HTERT RPE-1 (cell line): ENCODE data around the gene REEP2.
"Not testable (repeated sequence)": the region's sequence is repeated elsewhere in the genome, so short reads cannot be mapped to it uniquely, and the experiment has no call there.

Experiments used
- in situ Hi-C: fragments of 300-500 bp; cut with MboI; formaldehyde crosslinking; loops from 4 replicates; pipeline ENCODE4 v1.14.3; 2020; ENCODE audit warnings: low sequenced_read_pairs

REEP2 gene

DNA sequence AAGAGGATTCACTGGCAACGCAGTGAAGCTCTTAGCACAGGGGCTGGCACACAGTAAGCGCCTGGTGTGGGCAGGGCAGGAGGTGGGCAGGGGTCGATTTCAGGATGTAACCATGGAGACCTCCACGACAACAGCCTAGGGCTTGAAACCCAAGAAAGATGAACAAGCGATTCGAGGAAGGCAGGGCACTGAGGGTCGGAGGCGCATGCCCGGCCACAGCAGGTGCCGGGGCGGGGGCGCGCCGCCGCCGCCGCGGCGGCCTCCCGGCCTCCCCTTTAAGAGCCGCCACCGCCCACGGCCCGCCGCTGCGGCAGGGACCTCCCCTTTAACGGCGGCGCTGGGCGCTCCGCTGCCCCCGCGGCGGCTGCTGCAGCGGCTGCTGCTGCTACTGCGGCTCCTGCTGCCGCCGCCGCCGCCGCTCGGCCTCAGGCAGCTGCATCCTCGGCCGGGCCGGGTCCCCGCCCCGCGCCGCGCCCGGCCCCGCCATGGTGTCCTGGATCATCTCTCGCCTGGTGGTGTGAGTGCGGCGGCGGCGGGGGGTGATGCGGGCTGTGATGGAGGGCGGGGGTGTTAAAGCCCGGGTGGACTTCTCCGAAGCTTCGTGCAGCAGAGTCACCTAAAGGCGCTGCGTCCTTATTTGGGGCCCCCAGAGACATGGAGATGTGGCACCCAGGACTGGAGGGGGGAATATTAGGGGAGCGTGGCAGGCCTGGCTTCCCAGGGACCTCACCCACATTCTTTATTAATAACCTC is at the start of gene REEP2:
TSS of gene REEP2 (plus strand) at position 334 of the 753 bp plus-strand sequence. CDS start at position 486, 152 bp downstream.
- in situ Hi-C loops, result no loop called here

DNA sequence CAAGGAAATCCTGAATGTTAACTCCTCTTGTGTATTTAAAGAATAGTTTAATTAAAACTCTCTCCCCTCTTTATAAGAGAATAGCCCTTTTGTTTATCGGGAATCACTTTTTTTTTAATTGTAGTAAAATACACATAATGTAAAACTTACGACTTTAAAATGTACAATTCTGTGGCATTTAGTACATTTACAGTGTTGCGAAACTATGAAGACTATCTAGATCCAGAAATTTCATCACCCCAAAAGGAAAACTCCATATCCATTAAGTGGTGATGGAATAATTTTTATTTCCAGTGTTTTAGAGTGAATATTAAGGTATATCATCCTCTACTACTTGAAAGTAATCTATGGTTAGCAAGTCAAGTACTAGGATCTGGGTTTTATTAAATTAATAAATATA is 49.5 kb upstream of the REEP2 start:
- in situ Hi-C loops, result no loop called here

DNA sequence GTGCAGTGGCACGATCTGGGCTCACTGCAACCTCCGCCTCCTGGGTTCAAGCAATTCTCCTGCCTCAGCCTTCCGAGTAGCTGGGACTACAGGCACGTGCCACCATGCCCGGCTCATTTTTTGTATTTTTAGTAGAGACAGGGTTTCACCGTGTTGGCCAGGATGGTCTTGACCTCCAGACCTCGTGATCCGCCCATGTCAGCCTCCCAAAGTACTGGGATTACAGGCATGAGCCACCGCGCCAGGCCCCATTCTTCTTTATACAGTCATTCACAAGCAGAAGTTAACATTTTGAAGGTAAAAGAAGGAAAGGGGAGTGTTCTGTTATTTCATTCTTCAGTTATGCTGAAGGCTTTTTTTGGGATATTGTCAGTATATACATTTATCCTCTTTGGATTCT is 48.9 kb upstream of the REEP2 start:
- in situ Hi-C loops, result not testable (repeated sequence)

DNA sequence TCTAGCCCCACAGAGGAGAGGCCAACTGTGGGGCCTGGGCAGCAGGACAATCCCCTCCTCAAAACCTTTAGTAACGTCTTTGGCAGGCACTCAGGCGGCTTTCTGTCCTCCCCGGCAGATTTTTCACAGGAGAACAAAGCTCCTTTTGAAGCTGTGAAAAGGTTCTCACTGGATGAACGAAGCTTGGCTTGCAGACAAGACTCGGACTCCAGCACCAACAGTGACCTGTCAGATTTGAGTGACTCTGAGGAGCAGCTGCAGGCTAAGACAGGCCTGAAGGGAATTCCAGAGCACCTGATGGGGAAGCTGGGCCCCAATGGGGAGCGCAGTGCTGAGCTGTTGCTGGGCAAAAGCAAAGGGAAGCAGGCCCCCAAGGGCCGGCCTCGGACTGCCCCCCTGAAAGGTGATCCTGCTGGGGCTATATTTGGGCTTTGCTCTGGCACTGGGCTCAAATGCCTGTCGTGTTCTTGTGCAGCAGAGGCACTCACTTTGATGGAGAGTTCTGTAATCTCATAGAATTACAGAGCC is 46.9 kb upstream of the REEP2 start:
- in situ Hi-C loops, result no loop called here

DNA sequence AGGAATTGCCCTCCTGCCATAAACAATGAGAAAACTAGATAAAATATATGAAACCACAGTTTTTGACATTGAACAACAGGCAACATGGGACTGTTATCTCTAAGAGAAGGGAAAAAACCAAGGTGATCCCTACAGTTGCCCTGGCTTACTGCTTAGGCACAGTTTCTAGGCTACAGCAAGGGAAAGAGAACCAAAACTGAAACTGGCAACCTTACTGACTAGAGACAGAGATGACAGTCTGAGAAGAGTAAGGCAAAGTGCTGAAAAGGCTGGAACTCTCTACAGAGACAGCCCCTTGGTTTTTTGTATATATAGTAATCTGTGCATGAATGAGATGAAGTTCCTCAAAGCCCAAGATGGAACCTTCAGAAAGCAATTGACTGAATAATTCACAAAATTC is 36.2 kb upstream of the REEP2 start:
- in situ Hi-C loops, result no loop called here

GRCh38 chr5:138408023-138408422 is 30.8 kb upstream of the REEP2 start:
- in situ Hi-C loops, result no loop called here

- in situ Hi-C loops, result not testable (repeated sequence)
Observed at GRCh38 chr5:138410996-138411640, 27.7 kb upstream of the REEP2 start.

DNA sequence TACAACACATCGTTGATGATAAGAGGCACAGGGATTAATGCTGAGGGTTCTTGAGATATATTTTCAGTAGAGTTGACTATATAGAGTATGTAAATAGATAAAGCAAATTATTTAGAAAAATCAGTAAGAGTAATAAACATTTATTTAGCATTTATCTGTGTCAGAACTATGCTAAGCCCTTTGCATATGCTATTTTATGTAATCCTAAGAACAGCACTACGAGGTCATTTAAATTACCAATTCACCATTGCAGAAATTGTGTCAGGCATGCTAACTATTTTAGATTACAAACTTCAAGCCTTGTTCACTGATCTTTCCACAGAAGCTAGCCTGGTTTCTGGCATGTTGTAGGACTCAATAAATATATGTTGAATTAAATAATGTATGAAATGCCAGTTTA is 20.4 kb upstream of the REEP2 start:
- in situ Hi-C loops, result no loop called here

DNA sequence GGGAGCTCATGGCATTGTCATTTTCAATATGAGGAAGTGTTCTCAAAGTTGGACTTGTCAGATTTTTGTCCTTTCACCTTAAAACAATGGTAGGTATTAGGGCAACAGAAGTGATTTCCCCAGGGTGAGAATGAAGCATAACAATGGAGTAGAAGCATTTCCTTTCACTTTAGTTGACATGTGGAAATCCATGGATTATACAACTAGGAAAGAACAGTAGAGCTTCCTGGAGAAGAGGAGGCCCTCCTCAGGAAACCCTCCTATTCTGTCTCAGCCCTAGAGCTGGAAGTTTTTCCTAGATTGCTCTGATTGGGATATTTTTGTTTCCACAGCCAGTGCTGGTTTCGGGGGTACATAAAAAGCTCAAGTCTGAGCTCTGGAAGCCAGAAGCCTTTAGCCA is 13.8 kb upstream of the REEP2 start:
- in situ Hi-C loops, result no loop called here

DNA sequence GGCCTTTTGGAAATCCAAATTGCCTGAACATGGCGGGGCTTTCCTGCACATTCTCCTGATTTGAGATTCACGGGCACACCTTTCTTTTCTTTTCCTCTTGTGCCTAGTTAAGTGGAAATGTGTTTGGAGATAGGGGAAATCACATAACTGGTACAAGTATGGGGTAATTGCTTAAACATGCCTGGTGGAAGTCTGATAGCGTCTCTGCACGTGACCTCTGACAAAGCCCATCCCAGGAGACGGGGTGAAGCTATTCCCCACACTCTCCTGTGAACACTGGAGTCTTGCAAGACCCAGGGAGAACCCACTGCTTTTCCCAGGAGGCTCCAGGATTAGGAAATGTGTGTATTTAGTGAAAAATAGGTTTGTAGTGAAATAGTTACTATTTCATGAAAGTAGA is 2.9 kb upstream of the REEP2 start:
- in situ Hi-C loops, result no loop called here

- in situ Hi-C loops, result no loop called here
Observed at GRCh38 chr5:138438003-138438723, 694 bp upstream of the REEP2 start.

- in situ Hi-C loops, result no loop called here
Observed at GRCh38 chr5:138439477-138440158, 761 bp downstream of the REEP2 start.

- in situ Hi-C loops, result no loop called here
Observed at GRCh38 chr5:138440159-138441073, 1.6 kb downstream of the REEP2 start.

GRCh38 chr5:138441221-138441620 is 2.4 kb downstream of the REEP2 start:
- in situ Hi-C loops, result no loop called here

- in situ Hi-C loops, result no loop called here
Observed at GRCh38 chr5:138444078-138444773, 5.4 kb downstream of the REEP2 start.

DNA sequence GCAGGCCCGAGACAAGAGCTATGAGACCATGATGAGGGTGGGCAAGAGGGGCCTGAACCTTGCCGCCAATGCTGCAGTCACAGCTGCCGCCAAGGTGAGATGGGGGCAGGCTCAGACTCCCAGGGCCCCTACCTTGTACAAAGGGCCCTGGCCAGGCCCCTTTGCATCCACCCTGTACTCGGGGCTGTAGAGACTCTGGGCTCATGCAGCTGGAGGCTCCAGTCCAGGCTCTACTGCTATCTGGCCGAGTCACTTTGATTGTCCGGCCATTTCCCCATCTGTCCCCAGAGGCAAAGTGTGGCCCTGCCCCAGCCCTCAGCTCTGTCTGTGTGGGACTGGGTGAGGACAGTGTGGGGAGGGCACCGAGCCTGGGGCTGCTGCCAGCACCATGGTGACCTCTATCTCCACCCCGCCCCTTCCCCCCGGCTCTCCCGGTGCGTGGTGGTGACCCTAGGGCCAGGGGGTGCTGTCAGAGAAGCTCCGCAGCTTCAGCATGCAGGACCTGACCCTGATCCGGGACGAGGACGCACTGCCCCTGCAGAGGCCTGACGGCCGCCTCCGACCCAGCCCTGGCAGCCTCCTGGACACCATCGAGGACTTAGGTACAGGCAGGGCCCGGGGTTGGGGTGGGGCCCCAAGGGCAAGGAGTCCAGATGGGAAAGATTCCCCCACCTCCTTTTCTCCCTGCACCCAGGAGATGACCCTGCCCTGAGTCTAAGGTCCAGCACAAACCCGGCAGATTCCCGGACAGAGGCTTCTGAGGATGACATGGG is 6.1 kb downstream of the REEP2 start:
- in situ Hi-C loops, result no loop called here

- in situ Hi-C loops, result no loop called here
Observed at GRCh38 chr5:138445547-138446271, 6.9 kb downstream of the REEP2 start.

DNA sequence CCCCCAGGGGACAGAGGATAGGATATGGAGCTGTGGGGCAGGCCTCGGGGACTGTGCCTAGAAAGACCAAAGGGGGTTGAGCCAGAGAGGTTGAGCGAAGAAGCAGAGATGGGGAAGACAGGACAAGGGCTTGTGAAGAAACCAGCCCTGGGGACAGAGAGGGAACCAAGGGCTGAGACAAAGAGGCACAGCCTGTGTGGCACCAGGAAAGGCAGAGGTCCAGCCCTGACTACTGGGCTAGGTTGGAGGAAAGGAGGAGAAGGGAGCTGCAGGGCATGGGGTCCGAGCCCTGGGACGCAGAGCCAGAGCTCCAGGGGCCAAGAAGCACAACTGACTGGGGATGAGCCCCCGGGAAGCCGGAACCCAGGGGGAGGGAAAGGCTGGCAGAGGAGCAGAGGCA is 9.2 kb downstream of the REEP2 start:
- in situ Hi-C loops, result no loop called here
